HG02970 (cell line): Measurements from ENCODE around the gene GALNT7.
A peak's percentile ranks its signal among the peaks of the same experiment; 100 is the strongest.
"Not testable (repeated sequence)": the region's sequence is repeated elsewhere in the genome, so short reads cannot be mapped to it uniquely, and the experiment has no call there.

Source experiments
- ATAC-seq: cut with Tn5 transposase; IDR thresholded peaks from one replicate; pipeline ENCODE4 v1.9.1; 2021; ENCODE audit warnings: mild to moderate bottlenecking, moderate library complexity, moderate number of reproducible peaks; ENCODE audit not compliant: unreplicated experiment, low FRiP score

Gene GALNT7, protein sequence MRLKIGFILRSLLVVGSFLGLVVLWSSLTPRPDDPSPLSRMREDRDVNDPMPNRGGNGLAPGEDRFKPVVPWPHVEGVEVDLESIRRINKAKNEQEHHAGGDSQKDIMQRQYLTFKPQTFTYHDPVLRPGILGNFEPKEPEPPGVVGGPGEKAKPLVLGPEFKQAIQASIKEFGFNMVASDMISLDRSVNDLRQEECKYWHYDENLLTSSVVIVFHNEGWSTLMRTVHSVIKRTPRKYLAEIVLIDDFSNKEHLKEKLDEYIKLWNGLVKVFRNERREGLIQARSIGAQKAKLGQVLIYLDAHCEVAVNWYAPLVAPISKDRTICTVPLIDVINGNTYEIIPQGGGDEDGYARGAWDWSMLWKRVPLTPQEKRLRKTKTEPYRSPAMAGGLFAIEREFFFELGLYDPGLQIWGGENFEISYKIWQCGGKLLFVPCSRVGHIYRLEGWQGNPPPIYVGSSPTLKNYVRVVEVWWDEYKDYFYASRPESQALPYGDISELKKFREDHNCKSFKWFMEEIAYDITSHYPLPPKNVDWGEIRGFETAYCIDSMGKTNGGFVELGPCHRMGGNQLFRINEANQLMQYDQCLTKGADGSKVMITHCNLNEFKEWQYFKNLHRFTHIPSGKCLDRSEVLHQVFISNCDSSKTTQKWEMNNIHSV

DNA sequence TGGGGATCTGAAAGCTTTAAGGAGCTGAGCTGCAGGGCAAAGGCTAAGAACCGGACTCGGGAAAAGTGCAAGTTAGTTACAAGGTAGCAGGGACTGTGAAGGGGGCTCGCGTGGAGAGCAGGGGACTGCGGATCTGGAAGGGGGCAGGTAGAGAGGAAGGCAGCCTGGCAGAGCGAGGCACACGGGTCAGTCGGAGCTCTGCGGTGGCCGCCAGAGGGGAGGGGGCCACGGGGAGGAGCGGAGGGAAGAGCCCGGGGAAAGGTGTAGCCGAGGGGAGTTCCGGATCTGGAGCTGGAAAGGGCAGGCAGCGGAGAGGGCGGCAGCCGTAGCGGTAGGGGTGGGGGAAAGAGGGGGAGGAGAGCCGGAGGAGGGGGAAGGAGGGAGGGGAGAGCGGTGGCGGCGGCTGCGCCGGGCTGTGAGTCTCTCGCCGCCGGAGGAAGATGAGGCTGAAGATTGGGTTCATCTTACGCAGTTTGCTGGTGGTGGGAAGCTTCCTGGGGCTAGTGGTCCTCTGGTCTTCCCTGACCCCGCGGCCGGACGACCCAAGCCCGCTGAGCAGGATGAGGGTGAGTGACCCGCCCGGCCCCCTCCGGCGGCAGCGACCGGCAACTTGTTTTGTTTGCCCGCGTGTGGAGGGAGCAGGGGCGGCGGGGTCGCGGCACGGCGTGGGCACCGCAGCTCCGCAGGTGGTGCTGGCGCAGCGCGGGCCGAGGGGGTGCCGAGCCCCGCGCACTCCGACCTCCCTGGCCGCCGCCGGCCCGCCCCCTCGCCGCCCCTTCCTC, at the start of gene GALNT7:
Gene GALNT7 (plus strand): TSS at position 416 of the 782 bp plus-strand sequence. CDS start 25 bp downstream, at position 441.
- peak; percentile 32 for ATAC-seq

DNA sequence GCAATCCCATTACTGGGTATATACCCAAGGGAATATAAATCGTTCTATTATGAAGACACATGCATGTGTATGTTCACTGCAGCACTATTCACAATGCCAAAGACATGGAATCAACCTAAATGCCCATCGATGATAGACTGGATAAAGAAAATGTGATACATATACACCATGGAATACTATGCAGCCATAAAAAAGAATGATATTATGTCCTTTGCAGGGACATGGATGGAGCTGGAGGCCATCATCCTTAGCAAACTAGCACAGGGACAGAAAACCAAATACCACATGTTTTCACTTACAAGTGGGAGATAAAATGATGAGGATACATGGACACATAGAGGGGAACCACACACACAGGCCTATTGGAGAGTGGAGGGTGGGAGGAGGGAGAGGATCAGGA, 49.8 kb upstream of the GALNT7 start:
- not testable (repeated sequence) for ATAC-seq

DNA sequence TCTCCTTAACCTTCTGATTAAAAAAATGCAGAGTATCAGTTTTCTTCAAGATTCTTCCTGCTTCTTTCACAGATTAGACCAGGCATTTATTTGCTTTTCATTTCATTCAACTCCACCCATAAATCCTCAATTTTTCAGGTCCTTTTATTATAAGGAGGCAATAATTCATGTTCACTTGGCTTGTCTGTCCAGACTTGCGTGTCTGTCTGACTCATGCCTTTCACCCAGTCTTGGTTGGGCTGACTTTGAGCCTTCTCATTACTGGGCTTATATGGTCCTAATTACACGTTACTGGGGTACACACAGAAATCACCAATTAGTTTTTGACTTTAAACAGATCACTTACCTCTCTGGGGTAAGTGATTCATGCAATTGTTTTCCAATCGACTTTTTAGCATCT, 48.8 kb upstream of the GALNT7 start:
- no peak for ATAC-seq

DNA sequence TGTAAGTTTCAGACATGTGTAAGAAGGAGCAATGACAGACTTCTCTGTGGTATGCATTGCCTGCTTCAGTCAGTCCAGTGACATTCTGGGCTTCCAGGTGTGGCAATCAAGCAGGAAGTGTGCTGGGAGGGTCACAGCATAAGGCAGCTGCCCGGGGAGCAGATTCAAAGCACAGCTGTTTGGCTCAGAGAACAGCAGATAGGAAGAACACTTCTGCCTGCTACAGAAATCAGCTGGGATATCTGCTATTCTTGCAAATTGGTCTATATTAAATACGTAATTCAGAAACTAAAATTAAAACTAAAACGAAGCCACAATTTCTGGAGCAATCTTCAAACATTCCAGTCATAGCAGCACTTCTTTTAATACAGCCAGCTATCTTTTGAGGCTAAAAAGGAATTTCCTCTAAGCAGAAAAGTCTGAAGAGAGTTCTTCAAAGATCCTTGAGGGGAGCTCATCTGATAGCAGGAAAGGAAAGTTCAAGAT, 47.5 kb upstream of the GALNT7 start:
- peak; percentile 99 for ATAC-seq

DNA sequence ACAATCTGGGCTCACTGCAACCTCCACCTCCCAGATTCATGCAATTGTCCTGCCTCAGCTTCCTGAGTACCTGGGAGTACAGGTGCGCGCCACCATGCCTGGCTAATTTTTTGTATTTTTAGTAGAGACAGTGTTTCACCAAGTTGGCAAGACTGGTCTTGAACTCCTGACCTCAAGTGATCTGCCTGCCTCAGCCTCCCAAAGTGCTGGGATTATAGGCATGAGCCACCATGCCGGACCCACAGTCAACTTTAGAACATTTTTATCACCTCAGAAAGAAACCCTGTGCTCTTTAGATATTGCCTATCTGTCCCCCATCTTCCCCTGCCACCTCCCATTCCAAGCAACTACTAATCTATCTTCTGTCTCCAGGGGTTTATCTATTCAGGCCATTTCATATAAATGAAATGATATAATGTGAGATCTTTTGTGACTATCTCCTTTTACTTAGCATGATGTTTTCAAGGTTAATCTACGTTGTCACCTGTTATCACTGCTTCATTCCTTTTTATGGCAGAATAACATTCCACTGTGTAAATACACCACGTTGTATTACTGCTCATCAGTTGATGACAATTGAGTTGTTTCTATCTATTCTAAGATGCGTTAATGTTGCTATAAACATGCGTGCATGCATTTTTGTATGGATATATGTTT, 44.3 kb upstream of the GALNT7 start:
- ATAC-seq: no peak

DNA sequence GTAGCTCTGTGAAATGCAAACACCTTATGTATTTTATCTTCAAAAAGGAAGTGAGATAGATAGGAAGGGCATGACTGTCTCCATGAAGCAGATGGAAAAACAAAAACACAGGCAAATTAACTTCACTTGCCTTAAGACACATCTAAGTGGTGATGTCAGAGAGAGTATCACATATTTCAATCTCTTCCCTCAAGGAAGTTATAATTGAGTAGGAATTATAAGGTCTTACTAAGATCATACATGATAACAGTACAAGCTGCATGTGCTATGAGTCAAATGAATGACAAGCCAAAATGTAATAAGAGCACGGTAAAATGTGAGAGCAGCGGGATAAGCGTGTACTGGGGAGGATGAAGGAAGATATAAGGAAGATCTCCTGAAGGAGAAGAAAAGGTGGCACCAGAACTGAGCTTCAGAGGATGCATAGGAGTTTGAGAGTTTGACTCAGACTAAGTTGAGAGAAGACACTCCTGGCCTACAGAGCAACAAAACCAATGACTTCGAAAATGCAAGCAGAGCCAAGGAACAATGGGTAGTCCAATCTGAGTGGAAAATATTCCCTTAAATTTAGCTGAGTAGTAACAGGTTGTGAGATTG, 43.3 kb upstream of the GALNT7 start:
- no peak for ATAC-seq

DNA sequence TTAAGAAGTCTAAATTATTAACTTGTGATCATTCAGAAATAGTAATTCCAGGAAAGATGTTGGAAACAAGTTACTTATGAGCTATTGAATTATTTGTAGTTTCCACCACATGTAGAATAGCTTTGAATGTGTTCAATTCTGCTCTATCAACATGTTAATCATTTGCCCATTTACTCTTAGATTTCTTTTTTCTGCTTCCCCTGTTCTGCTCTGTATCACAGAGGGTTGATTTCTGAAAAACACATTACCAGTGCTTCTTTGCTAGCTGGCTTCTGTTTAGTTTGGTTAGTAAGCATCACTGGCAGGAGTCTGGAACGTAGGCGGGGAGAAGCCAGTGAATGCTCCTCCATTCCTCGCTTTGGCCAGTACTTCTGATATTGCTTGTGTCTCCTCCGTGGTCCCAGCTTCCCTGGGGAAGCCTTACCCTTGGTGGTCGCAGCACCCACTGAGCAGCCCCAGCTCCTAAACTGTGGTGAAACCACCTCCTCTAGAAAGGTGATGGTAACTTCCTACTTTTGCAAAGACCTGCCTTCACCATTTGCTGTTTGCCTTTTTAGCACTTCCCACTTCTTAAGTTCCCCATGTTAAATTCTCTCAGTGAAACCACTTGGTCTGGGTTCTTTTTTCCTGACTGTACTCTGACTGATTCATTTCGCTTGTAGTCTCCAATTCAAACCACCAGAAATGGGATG, 40.3 kb upstream of the GALNT7 start:
- ATAC-seq: no peak

DNA sequence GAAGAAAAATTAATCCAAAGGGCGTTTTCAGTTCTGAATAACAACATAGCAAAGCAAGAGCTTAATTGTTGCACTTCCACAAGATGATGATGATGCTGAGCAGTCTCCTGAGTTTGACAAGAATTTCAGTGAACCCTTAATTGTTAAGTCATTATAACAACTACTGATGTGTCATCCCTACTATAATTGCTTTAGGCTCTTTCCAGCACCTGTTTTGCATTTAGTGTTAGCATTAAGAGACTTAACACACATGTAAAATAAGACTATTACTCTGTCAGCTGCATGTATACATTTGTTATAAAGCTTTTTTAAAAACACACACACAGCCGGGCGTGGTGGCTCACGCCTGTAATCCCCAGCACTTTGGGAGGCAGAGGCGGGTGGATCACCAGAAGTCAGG, 37.9 kb upstream of the GALNT7 start:
- no peak for ATAC-seq

DNA sequence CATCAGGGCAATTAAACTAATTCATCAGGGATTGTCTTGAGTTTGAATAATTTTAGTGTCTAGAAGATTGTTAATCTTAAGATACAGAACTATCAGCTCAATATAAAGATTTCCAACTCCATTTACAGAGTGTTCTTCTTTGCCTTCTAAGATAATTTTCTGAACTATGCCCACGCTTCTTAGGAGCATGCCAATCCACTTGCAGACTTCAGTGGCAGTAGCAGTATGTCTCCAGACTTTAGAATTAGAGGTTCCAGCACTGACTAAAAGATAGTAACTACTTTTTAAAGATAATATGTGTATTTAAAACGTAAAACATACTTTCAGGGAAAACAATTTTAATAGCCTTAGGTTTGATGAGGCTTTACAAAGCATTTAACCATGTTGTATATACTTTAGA, 34.2 kb upstream of the GALNT7 start:
- ATAC-seq: no peak

DNA sequence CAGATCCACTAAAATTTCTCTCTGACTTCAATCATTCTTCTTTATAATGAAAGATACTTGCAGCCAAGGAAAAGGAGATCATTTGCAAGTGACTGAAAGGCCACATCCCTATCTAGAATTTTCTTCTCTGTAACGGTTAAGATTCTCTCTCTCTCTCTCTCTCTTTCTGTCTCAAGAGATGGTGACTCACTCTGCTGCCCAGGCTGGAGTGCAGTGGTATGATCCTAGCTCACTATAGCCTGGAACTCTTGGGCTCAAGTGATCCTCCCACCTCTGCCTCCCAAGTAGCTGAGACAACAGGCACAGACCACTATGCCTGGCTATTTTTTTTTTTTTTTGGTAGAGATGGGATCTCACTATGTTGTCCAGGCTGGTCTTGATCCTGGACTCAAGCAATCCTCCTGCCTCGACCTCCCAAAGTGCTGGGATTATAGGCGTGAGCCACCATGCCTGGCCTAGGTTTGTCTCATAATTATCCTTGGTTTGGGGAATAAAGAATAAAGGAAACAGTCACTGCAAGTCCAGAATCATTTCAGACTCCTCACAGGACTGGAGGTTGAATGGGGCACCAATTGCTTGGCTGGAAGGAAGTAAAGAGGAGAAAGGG, 33.3 kb upstream of the GALNT7 start:
- ATAC-seq: no peak

DNA sequence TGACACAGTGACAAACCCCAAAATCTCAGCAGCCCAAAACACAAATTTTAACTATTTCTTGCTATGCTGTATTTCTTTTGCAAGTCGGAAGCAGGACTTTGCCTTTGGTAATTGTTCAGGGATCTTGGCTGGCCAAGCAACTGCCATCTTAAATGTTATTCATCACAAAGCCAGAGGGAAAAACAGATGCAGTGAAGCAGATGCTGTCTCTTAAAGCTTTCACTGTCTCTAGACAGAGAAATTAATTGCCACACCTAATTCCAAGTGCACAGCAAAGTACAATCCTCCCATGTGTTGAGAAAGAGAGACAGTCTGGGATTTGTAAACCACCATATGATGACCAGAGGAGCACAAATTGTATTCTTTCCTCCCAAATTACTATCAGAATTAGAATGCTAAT, 30.0 kb upstream of the GALNT7 start:
- ATAC-seq: no peak

DNA sequence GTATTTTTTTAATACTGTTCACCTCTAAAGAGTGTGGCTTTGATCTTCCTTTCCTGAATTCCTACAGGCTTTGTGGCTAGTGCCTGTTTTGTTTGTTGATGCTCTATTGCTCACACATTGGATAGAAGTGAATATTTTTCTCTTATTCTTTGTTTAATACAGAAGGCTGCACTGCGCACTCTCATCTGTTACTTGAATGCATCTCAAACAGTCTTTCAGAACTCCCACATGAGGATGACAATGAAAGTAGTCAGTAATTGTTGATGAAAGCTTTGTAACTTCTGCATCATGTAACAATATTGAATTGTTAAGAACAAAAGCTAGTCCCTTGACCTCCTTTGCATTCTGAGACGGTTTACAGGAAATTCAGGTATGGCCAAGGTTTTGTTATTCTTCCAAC, 29.1 kb upstream of the GALNT7 start:
- ATAC-seq: no peak

DNA sequence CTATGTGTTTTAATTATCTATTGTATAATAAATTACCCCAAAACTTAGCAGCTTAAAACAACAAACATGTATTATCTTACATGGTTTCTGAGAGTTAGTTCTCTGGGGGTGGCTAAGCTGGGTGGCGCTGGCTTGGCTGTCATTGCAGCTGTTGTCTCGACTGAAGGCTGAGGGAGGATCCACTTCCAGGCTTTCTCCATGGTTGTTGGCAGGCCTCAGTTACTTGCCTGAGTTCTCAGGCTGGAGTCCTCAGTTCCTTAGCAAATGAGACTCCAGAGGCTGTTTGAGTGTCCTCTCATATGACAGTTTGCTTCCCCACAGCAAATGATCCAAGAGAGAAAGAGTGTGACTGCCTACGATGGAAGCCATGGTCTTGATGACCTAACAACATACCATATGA, 23.5 kb upstream of the GALNT7 start:
- ATAC-seq: no peak

DNA sequence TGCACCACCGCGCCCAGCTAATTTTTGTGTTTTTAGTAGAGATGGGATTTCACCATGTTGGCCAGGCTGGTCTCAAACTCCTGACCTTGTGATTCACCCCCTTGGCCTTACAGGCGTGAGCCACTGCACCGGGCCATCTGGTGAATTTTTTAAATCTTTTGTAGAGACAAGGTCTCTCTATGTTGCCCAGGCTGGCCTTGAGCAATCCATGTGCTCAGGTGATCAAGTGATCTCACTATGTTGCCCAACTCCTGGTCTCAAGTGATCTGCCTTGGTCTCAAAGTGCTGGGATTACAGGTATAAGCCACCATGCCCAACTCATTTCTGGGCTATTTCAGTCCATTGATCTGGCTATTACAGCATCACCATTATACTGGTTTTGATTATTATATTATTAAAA, 22.2 kb upstream of the GALNT7 start:
- no peak for ATAC-seq

DNA sequence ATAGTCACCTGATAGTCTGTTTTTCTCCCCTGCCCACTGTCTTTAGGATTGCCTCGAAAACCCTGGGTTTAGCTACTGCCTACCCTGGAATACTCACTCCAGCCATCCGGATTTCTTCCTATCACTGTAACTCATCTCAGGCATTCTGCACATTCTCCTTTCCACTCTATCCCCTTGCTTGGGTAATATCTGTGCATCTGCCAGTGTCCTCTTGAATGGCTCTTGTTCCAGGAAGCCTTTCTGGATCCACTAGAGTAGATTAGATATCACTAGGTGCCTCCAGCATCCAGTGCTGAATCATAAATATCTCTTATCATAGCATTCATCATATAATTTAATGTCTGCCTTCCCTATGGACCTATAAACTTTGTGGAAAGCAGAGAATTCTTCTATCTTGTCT, 17.1 kb upstream of the GALNT7 start:
- no peak for ATAC-seq

DNA sequence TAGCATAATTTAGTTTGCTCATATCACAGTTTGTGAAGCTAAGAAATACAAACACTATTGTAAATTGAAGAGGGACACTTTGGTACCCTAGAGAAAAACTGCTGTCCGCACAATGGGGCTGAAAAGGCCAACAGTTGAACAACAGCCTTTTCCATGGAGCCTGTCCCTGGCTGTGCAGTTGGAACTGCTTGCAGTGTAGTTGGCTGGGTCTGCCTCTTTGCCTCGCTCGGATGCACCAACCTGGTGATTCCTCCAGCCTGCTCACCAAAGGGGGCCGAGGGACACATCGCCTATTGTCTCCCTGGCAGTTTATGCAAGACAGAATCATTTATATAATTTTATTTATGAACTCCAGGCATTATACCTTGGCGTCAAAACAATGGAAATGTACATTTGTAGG, 16.5 kb upstream of the GALNT7 start:
- ATAC-seq: no peak

DNA sequence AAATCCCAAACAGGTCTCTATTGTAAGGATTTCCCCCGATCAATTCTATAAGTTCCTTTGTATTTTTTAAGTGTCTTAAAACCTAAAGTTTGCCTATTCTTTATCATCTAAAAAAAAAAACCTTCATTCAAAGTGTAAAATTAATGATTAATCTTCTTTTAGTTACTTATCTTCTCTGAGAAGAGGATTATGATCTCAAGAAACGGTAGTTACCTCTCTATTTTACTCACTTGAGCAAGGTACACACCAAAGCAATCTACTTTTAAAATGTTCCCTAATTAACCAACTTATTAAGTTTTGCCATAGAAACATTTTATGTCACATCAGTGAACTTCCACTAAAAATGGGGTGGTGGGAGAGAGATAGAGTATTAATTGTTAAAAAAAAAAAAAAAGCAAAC, 15.2 kb upstream of the GALNT7 start:
- no peak for ATAC-seq

DNA sequence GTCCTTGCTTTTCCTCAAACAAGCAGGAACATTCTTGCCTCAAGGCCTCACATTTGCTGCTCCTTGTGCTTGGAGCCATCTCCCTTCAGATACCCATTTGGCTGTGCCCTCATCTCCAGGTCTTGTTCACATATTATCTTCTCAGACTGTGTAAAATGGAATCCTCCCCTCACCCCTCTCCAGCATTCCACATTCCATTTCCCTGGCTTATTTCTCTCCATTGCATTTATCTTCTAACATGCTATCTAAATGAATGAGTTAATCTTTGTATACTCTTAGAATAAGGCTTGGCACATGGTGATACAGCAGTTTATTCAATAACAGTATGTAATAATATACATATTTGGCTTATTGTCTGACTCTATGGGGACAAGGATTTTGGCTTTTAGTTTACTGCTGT, 8.8 kb upstream of the GALNT7 start:
- no peak for ATAC-seq

DNA sequence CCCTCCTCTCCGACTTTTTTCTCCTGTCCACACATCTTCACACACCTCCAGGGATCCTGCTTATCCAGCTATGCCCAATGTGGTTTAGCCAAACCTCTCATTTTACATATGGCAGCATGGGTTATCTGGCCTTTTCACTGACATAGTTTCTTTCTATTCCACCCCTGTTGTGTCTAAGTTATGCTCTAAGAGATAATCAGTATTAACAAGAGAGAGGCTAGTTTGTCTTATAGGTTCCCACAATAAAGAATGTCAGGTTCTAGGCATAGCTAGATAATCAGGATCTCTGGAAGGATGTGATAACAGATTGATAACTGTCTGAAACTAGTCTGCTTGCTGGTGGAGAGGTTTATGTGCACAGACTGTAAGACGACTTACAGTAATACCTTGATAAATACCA, 7.7 kb upstream of the GALNT7 start:
- ATAC-seq: no peak
